RPMI8226 (cell line): ENCODE data around the gene PAQR8.
"Not testable (repeated sequence)": the region's sequence is repeated elsewhere in the genome, so short reads cannot be mapped to it uniquely, and the experiment has no call there.

Source experiments
- DNase-seq: peaks from one replicate; pipeline ENCODE4 v3.0.0-alpha.2; 2015

The PAQR8 gene

DNA sequence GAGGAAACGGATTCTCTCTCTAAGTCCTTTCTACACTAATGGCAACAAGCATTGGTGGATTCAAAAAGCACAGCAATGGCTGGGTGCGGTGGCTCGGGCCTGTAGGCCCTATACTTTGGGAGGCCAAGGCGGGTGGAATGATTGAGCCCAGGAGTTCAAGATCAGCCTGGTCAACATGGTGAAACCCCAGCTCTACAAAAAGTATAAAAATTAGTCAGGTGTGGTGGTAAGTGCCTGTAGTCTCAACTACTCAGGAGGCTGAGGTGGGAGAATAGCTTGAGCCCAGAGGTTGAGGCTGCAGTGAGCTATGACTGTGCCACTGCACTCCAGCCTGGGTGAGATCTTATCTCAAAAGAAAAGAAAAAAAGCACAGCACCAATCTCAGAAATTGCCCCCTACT lies 19.3 kb downstream of the PAQR8 start:
- DNase-seq = no peak

DNA sequence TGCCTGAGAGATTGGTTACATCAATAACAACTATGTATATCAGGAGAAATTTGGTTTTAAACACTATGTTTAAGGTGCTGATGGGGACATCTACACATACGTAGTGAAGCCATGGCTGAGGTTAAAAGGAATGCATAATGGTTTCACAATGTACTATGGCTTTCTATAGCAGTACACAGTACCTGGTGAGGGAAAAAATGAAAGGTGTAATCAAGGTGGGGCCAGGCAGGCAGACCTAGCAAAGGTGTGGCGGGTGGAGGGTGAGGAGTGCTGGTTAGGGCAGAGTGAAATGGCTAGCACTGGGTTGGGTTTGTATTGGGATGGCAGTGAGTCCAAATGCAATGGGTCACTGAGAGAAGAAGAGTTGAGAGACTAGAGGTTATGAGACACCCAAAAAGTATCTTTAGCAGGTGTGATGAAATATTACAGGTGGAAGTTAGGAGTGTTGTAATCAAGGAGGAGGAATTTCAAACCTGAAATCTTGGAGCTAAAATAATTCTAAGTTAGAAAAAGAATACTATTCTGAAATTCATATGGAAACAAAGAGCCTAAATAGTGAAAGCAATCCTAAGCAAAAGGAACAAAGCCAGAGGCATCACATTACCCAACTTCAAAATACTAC lies 22.3 kb downstream of the PAQR8 start:
- no peak for DNase-seq

DNA sequence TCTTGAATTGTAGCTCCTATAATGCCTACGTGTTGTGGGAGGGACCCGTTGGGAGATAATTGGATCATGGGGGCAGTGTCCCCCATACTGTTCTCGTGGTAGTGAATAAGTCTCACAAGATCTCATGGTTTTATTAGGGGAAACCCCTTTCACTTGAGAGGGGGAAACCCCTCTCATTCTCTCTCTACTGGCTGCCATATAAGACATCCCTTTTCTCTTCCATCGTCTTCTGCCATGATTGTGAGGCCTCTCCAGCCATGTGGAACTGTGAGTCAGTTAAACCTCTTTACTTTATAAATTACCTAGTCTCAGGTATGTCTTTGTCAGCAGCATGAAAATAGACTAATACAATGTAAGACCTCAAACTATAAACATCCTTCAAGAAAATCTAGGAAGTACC lies 23.1 kb downstream of the PAQR8 start:
- no peak for DNase-seq

DNA sequence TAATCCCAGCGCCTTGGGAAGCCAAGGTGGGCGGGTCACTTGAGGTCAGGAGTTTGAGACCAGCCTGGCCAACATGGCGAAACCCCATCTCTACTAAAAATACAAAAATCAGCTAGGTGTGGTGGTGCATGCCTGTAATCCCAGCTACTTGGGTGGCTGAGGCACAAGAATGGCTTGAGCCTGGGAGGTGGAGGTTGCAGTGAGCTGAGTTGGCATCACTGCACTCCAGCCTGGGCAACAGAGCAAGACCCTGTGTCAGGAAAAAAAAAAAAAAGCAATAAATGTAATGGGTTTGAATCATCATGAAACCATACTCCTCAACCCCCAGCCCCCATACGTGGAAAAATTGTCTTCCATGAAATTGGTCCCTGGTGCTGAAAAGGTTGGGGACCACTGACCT lies 26.2 kb downstream of the PAQR8 start:
- not testable (repeated sequence) for DNase-seq

DNA sequence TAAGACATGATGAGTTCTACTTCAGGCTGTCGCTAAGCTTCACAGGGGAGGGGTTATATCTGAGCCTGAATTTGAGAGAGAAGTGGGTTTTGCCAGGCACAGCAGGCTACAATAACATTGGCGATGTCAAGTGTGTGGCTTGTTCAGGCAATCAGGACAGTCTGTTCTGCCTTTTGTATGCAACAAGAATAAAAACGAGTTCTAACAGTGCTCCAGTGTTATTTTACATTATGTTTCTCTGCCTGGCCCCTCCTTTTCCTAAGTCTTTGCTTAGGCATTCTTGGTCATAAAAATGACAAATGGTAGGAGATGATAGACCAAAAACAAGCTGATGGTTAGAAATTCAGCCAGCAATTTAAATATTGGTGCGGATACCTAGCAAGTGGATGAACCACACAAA lies 26.8 kb downstream of the PAQR8 start:
- DNase-seq = no peak

DNA sequence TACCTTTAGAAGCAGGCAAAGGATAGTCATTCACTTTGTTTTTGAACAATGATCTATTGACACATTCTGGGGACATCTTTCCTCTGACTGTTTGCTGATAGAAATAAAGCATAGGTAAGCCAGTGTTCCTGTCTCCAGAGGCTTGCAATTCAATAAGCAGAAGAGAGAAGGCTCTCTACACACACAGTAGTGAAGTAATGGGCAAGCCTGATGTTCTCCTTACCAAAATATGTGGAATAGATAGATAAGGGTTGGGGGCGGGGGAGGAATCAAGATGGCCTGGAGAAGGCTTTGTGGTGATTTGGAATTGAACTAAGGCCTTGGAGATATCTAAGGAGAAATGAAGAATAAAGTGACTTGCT lies 27.3 kb downstream of the PAQR8 start:
- DNase-seq = no peak

DNA sequence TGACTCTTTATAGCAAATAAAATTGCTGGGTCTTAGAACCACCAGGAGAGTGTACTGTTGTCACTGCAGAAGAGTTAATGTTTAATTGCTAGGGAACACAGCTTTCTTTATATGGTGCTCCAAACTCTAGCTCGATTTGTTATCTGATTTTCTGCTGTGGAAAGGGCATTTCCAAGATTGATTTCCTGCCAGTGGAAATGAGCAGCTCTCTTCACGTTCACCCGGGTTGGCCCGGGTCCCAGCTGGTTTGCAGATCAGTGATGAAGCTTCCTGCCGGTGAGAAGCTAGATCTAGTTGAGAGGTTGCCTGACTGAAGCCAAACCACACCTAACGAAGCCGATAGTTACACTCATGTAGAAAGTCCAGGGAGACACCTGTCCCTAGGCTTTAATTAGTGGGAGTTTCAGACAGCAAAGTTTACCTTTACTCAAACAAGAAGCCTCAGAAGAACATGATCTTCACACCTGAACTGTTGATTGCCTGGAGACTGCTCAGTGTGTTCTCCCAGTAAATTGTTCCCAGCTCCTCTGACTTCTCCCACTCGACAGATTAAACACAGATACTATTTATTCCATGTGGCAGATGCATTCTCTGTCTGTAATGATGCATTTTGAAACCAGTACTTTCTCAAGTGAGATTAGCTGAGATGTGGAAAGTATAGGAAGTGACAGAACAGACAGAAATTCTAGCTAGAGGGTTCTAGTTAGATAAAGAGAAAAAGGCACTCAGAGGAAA lies 27.8 kb downstream of the PAQR8 start:
- peak; percentile 85 for DNase-seq

DNA sequence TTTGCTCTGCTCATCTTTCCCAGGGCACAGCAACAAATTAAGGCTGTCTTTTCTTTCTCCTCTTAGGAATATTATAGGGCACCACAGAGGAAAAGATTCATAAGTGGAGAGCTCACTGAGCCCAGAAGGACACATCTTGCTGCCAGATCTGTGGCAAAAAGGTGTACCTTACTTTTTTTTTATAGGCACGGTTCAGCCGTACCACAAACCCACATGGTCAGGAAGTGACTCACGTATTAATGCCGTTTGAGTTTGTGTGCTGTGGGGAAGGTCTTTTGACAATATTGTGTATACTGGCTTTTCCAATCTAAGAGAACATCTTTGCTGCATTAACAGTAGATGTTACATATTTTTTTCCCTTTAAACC lies 28.4 kb downstream of the PAQR8 start:
- peak; percentile 81 for DNase-seq

DNA sequence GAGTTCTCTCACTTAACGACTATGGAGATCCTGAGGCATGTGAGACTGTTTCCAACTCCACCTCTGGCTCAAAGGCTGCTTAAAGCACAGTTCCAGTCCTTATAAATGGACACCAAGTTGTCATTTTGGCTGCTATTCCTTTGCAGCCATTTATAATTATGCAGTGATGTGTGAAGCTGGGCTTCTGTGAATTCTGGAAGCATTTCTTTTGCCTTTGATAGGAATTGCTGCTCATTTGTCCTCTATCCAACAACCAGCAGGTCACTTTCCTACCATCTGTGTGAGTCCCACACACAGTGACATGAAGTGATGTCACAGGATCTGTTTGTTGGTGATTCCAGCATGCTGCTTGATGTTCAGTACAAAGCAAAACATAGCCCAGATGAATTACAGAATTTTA lies 29.6 kb downstream of the PAQR8 start:
- DNase-seq = no peak

DNA sequence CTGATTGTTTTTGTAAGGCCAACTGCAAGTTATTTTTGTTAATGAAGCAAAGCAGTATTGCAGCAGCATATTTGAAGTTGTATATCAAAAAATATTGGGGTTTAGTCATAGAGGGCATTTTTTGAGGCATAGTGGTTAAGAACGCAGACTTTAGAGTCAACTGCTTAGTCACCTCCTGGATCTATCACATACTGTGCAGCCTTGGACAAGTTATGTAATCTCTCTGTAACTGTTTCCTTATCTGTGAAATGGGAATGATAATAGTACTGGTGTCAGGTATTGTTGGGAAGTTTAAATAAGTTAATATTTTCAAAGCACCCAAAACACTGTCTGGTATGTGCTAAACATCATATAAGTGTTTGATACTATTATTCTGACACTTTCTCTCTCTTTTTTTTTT lies 31.0 kb downstream of the PAQR8 start:
- DNase-seq = no peak

DNA sequence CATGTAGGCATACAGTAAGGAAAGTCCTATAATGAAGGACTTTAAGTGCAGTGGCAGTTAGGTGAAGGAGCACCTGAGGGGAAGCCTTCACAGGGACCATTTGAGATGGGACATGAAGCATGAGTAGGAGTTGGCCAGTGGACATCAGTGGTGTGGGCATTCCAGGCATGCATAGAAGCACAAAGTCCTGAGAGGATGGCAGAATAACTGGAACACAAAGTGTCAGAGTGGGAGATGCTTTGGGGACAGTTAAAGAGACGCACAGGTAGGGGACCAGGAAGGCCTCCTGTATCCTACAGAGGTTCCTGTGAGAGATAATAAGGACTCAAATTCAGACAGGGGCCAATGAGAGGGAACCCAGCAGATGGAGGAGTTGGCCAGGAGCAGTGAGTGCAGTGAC lies 31.8 kb downstream of the PAQR8 start:
- no peak for DNase-seq

DNA sequence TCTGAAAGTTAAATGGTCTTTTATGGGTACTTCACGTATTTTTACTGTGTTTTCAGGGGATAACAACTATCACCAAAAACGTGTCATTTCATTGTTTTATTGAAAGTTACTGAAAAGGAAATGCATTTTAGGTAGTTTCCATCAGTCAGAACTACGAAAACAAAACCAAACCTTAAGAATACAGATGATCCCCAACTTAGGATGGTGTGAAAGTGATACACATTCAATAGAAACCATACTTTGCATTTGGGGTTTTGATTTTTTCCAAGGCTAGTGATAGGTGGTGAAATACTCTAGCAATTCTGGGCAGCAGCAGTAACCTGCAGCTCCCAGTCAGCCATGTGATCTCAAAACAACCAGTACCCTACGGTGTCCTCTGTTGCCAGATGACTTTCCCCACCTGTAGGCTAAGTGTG lies 32.3 kb downstream of the PAQR8 start:
- DNase-seq = no peak

DNA sequence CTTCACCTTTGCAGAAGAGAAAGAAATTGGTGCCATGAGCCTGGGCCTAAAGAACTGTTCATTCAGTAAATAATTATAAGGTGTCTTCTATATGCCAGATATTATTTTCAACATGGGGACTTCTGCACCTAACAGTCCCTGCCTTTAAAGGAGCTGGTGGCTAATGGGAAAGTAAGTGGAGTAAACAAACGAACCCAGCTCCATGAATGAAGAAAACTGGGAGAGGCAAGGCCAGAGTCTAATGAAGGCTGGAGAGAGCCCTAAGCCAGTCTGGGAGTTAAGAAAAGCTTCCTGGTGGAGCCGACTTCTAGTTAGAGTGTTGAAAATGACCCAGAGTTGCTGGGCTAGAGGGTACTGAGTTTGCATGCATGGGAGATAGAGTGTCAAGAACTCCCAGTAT lies 34.0 kb downstream of the PAQR8 start:
- no peak for DNase-seq

DNA sequence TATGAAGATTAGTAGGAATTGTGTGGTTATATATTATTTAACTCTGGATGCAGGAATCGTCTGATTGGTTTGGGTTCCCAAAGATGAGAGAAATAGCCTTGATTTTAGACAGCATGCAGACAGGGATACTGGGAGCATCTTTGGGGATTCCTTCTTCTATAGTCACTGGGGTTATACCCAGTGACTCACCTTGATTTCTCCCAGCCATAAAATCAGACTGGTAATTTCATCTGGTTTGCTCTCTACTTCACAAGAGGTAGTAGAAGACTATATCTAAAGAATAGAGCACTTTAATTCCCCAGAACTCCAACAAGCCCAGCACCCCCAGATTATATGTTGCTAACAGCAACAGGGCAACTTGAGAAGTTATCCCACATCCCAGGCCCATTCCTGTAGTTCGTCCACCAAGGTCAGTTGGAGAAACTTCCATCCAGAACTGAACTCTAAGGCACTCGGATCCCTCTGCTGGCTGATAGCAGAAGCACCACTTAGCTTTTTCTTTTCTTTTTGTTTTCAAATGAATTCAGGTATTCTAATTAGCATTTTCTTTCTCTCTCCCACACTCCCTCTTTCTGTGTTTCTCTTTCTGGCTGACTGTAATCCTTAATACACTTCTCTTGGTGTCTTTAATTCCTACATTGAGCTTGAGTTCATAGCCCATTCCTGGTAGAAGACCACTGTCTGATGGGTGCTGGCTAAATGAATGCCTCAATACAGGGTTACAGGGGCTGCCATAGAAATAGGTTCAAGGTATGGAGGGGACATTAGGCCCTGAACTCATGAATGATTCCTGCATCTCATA lies 37.8 kb downstream of the PAQR8 start:
- peak; percentile 47 for DNase-seq

DNA sequence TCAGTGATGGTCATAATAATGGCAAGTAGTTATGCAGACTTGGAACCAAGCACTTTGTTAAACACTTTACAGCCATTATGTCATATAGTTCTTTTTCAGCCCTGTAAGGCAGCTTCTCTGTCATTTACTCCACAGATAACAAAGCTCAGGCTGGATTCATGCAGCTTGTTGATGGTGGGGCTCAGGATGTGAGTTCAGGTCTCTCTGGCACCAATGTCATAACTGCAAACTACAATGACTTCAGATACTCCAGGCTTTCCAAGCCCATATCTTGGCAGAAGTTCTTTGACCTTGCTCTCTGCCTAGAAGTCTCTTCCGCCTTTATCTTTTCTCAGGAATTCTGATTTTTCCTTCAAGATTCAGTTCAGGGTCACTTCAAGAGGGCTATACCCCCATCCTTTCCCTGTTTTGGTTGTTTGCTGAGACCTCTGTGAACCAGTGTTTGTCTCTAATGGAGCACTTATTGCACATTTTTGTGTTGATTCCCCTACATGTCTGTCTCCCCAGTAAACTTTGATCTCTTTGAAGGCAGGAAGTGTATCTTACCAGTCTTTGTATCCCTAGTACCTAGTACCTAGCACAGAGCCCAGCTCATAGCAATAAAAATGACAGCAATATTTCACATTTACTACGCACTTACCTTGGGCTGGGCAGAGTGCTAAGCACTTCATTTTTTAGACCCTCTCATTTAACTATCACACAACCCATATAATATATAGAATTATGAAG lies 38.5 kb downstream of the PAQR8 start:
- no peak for DNase-seq

DNA sequence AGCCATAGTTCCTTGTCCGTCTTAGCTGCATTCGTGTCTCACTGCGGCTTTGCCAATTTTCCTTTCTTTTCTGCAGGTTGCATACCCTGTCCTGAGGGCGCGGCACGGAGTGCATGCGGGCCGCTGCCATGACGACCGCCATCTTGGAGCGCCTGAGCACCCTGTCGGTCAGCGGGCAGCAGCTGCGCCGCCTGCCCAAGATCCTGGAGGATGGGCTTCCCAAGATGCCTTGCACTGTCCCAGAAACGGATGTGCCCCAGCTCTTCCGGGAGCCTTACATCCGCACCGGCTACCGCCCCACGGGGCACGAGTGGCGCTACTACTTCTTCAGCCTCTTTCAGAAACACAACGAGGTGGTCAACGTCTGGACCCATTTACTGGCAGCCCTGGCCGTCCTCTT lies 41.1 kb downstream of the PAQR8 start:
- DNase-seq = no peak

DNA sequence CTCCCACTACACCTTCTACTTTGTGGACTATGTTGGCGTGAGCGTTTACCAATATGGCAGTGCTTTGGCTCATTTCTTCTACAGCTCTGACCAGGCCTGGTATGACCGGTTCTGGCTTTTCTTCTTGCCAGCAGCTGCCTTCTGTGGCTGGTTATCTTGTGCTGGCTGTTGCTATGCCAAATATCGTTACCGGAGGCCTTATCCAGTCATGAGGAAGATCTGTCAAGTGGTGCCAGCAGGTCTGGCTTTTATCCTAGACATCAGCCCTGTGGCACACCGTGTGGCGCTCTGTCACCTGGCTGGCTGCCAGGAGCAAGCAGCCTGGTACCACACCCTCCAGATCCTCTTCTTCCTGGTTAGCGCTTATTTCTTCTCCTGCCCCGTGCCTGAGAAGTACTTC lies 41.7 kb downstream of the PAQR8 start:
- peak; percentile 29 for DNase-seq

DNA sequence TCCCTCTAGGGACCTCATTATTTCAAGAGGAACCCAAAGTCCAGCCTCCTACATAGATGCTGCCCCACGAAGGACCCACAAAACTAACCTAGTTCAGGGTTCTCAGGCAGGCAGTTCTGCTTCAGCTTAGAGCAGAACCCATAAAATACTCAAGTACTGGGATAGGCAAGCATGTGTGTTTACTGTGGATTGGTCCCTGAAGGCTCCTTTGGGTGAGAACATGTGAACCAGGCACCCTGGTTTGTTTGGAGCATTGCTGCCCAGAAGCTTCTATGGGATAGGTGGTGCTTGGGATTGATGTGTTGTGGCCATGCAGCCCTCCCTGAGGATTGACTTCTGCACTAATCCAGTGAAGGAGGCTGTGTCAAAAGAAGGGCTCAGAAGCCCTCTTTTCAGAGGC lies 43.3 kb downstream of the PAQR8 start:
- no peak for DNase-seq

DNA sequence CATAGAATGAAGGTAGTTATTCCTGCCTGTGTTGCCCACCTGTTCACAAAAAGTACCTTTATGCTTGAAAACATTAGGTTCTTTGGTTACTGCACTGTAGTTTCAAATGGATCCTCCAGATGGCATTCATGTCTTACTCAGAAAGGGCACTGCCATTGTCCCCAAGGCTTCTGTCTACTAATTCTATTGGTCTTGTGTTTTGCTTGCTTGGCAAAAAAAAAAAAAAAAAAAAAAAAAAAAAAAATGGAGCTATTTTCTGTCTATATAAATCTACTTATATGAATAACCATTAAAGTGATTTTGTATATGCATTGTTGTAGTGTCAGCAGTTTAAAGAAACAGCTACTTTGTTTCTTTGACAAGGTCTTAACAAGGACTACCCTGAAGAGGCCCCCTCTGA lies 45.5 kb downstream of the PAQR8 start:
- DNase-seq = peak; percentile 77

DNA sequence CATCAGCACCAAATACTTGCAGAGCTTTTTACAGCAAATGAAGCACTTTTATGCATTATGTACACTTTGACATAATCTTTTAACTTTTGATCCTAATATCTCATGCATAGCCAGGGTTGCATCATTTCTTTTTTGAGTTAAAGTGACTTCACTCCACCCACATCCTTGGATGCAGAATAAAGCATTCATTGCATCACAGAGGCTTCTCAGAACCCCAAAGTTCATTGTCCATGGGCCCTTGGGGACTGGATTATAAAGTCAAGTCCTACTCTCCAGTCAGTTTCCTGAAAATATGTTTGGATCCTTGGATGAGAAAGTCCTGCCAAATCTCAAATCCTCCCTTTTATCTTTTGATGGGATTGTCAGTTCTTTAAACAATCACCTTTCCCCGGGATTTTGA lies 47.5 kb downstream of the PAQR8 start:
- no peak for DNase-seq

DNA sequence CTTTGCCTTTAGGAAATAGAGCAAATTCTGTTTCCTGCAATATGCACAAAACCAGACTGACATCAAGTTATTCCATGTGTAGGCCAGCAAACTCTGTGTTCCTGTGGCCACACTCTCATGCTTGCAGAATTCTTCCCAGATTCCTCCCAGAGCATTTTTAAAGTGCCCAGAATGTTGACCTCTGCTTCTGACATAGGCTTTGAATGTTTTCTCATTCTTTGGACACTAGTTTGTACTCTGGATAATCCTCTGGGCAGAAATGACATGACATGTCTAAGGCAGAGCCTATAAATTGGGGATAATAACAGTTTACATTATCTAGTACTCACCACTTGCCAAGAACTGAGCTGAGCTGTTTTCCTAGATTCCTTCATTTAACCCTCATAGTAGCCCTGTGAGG lies 49.0 kb downstream of the PAQR8 start:
- no peak for DNase-seq

DNA sequence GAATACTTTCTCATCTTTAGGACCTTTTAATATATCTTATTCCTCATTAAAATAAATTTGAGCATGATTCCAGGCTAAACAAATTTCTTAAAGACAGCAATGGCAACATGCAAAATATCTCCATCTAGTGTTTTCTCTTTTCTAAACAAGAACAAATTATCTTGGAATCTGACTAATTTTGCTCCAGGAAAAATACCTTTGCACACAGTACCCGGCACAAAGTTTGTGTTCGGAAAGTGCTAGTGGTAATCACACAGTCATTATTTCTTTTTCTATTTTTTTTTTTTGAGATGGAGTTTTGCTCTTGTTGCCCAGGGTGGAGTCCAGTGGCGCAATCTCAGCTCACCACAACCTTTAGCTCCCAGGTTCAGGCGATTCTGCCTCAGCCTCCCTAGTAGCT lies 50.0 kb downstream of the PAQR8 start:
- no peak for DNase-seq

DNA sequence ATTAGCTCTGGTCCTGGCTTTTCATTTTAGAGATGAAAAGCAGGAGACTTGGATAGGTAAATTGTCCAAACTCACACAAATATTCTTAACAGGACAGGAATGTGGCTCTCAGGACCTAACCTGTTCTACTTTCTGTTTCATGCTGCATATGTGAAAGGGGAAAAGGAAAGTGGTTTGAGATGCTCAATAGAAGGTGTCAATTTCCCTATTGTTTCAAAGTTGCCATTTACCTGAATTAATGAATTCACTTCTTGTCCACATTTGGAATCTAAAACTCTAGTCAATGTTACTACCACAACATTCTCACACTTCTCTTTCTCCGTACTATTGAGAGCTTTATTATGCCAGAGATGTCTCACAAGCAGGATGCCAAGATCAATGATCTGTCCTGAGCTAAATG lies 53.4 kb downstream of the PAQR8 start:
- no peak for DNase-seq
